C4-2B (cell line): ENCODE measurements around the gene CD226.

Experiments used
- H3K27ac ChIP-seq: fragments of 450-650 bp; 2 replicates; pipeline ENCODE4 v1.5.1; 2017
- CTCF ChIP-seq: fragments of 450-650 bp; conservative IDR thresholded peaks from 2 replicates; pipeline ENCODE4 v1.5.1; 2017; ENCODE audit warnings: mild to moderate bottlenecking
- ZFX ChIP-seq: fragments of 450-650 bp; IDR thresholded peaks from 2 replicates; pipeline ENCODE4 v1.6.1; 2017

CD226 gene

GRCh38 chr18:69898241-69898861 lies 49.3 kb downstream of the CD226 start:
- no peak overlapping the region for H3K27ac ChIP-seq
- no peak for TF ChIP-seq CTCF
- no peak for TF ChIP-seq ZFX

- no peak overlapping the region for H3K27ac ChIP-seq
- TF ChIP-seq ZFX, result no peak
- TF ChIP-seq CTCF, result no peak
These were observed 50.1 kb downstream of the CD226 start for GRCh38 chr18:69897397-69898108.

- TF ChIP-seq CTCF (no peak), ZFX (no peak)
- H3K27ac ChIP-seq, result no peak overlapping the region
These were observed 52.3 kb downstream of the CD226 start for GRCh38 chr18:69895066-69896047.

- H3K27ac ChIP-seq, result no peak overlapping the region
- no peak for TF ChIP-seq ZFX
- TF ChIP-seq CTCF, result no peak
These were observed 53.2 kb downstream of the CD226 start for GRCh38 chr18:69894467-69894866.

GRCh38 chr18:69890558-69890957 lies 57.1 kb downstream of the CD226 start:
- TF ChIP-seq CTCF (no peak), ZFX (no peak)
- H3K27ac ChIP-seq, result no peak overlapping the region

GRCh38 chr18:69889009-69889408 lies 58.7 kb downstream of the CD226 start:
- TF ChIP-seq CTCF, result no peak
- TF ChIP-seq ZFX, result no peak
- H3K27ac ChIP-seq, result no peak overlapping the region
